Measurements from ENCODE around the gene SSC4D.
"Not testable (repeated sequence)": the region's sequence is repeated elsewhere in the genome, so short reads cannot be mapped to it uniquely, and the experiment has no call there.

The SSC4D gene

GRCh38 chr7:76387789-76388188, 21.7 kb downstream of the SSC4D start:
- H3K36me3 ChIP-seq (ENCODE audit: control insufficient read depth in 4 of 4, insufficient read depth in 4 of 4, low read length in 3 of 4); H3K4me3 ChIP-seq (ENCODE audit: control insufficient read depth in 1 of 7, extremely low read depth in 1 of 7, insufficient read depth in 4 of 7, low read depth in 2 of 7, low read length in 6 of 7); H3K9me3 ChIP-seq (ENCODE audit: control extremely low read depth in 1 of 5, control insufficient read depth in 4 of 5, insufficient read depth in 2 of 5, low read depth in 1 of 5, low read length in 4 of 5); DNase-seq; H3K27me3 ChIP-seq (replicated peaks in 2 of 5; ENCODE audit: control insufficient read depth in 4 of 5, insufficient read depth in 5 of 5, low read length in 4 of 5); POLR2A ChIA-PET; H3K27ac ChIP-seq (ENCODE audit: insufficient read depth in 1 of 2, low read depth in 1 of 2, low read length in 2 of 2, poor library complexity in 1 of 2, severe bottlenecking in 2 of 2): not testable (repeated sequence)
- peaks cover 0 to 16% (median 12%) of the 10 kb centered on the region in 4 experiments for H3K4me1 ChIP-seq (ENCODE audit: control extremely low read depth in 1 of 4, control insufficient read depth in 4 of 4, insufficient read depth in 4 of 4, low read length in 3 of 4)
- CTCF ChIA-PET: interaction anchor here (0.9 to 2.0 kb wide), 3 partner anchors 23 to 32 kb away, joined by 3 to 5 read pairs (median 4); no protein-coding TSS in a partner anchor
- 96% methylated on average over 5 of the region's 6 CpGs for whole genome bisulfite sequencing (ENCODE audit: insufficient coverage)

DNA sequence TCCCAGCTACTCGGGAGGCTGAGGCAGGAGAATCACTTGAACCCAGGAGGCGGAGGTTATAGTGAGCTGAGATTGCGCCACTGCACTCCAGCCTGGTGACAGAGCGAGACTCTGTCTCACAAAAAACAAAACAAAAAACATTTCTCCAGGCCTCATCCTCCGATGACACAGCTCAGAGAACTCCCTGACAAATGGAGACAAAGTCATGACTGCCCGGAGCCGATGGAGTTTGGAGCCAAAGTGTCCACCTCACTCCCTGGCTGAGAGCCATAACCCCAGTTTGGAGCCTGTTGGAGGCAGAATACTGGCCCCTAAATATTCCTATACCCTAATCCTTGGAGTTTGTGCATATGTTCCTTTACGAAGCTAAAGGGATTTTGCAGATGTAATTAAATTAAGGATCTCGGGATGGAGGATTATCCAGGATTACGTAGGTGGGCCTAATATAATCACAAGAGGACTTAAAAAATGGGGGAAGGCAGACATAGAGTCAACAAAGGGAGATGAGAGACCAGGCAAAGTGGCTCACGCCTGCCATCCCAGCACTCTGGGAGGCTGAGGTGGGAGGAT, 22.7 kb downstream of the SSC4D start:
- no peaks in the 10 kb centered on the region for H3K36me3 ChIP-seq (ENCODE audit: control insufficient read depth in 4 of 4, insufficient read depth in 4 of 4, low read length in 3 of 4)
- H3K9me3 ChIP-seq (ENCODE audit: control extremely low read depth in 1 of 5, control insufficient read depth in 4 of 5, insufficient read depth in 2 of 5, low read depth in 1 of 5, low read length in 4 of 5): no peaks in the 10 kb centered on the region
- H3K27ac ChIP-seq (ENCODE audit: insufficient read depth in 1 of 2, low read depth in 1 of 2, low read length in 2 of 2, poor library complexity in 1 of 2, severe bottlenecking in 2 of 2): no peak overlapping the region
- ChIA-PET POLR2A (interaction anchor here (0.7 kb wide), 1 partner anchor 73 kb away, joined by 7 read pairs; no protein-coding TSS in a partner anchor), CTCF (interaction anchor here (1.0 to 3.0 kb wide), 4 partner anchors 22 to 31 kb away, joined by 3 to 8 read pairs (median 5); no protein-coding TSS in a partner anchor)
- no peak overlapping the region for H3K4me3 ChIP-seq (ENCODE audit: control insufficient read depth in 1 of 7, extremely low read depth in 1 of 7, insufficient read depth in 4 of 7, low read depth in 2 of 7, low read length in 6 of 7)
- no peak for DNase-seq
- 85% methylated on average over 8 of the region's 11 CpGs for WGBS (ENCODE audit: insufficient coverage)
- H3K27me3 ChIP-seq (replicated peaks in 2 of 5; ENCODE audit: control insufficient read depth in 4 of 5, insufficient read depth in 5 of 5, low read length in 4 of 5): no peaks in the 10 kb centered on the region
- peaks cover 0 to 11% (median 8%) of the 10 kb centered on the region in 4 experiments for H3K4me1 ChIP-seq (ENCODE audit: control extremely low read depth in 1 of 4, control insufficient read depth in 4 of 4, insufficient read depth in 4 of 4, low read length in 3 of 4)

DNA sequence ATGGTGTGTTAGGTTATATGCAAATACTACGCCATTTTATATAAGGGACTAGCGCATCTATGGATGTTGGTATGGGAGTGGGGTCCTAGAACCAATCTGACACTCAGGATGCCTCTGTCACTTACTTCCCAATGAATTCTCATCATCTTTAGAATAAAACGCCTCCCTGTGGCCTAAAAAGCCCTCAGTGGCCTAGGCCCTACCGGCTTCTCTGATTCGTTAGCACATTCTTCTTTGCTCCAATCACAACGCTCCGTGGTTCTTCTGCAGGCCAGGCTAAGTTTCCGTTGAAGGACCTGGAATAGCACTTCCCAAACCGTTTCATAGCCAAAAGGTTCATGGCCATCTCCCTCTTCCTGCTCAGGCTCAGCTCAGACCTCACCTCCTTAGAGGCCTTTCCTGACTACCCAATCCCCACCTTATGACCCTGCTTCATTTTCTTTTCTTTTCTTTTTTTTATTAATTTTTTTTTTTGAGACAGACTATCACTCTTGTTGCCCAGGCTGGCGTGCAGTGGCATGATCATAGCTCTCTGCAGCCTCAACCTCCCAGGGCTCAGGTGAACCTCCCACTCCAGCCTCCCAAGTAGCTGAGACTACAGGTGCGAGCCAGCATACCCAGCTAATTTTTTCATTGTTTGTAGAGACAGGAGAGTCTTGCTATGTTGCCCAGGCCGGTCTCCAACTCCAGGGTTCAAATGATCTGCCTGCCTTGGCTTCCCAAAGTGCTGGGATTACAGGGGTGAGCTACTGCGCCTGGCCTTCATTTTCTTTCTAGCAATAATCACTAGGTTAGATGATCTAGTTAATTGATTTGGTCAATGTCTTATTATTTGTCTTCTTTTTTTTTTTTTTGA, 26.2 kb downstream of the SSC4D start:
- DNase-seq: peak in 1 of 3 donors; percentile 17
- no peak overlapping the region for H3K4me3 ChIP-seq (ENCODE audit: control insufficient read depth in 1 of 7, extremely low read depth in 1 of 7, insufficient read depth in 4 of 7, low read depth in 2 of 7, low read length in 6 of 7)
- ChIA-PET CTCF (no interaction called here), POLR2A (no interaction called here)
- no peaks in the 10 kb centered on the region for H3K36me3 ChIP-seq (ENCODE audit: control insufficient read depth in 4 of 4, insufficient read depth in 4 of 4, low read length in 3 of 4)
- peak overlapping the region in 1 of 2 experiments; percentile 30 for H3K27ac ChIP-seq (ENCODE audit: insufficient read depth in 1 of 2, low read depth in 1 of 2, low read length in 2 of 2, poor library complexity in 1 of 2, severe bottlenecking in 2 of 2)
- peaks cover 3 to 23% (median 18%) of the 10 kb centered on the region in 4 experiments for H3K4me1 ChIP-seq (ENCODE audit: control extremely low read depth in 1 of 4, control insufficient read depth in 4 of 4, insufficient read depth in 4 of 4, low read length in 3 of 4)
- H3K9me3 ChIP-seq (ENCODE audit: control extremely low read depth in 1 of 5, control insufficient read depth in 4 of 5, insufficient read depth in 2 of 5, low read depth in 1 of 5, low read length in 4 of 5): no peaks in the 10 kb centered on the region
- H3K27me3 ChIP-seq (replicated peaks in 2 of 5; ENCODE audit: control insufficient read depth in 4 of 5, insufficient read depth in 5 of 5, low read length in 4 of 5): no peaks in the 10 kb centered on the region
- 84% methylated on average over 10 of the region's 13 CpGs for WGBS (ENCODE audit: insufficient coverage)

GRCh38 chr7:76381814-76382213, 27.7 kb downstream of the SSC4D start:
- DNase-seq: no peak
- no peaks in the 10 kb centered on the region for H3K36me3 ChIP-seq (ENCODE audit: control insufficient read depth in 4 of 4, insufficient read depth in 4 of 4, low read length in 3 of 4)
- H3K4me3 ChIP-seq (ENCODE audit: control insufficient read depth in 1 of 7, extremely low read depth in 1 of 7, insufficient read depth in 4 of 7, low read depth in 2 of 7, low read length in 6 of 7): no peak overlapping the region
- no peaks in the 10 kb centered on the region for H3K9me3 ChIP-seq (ENCODE audit: control extremely low read depth in 1 of 5, control insufficient read depth in 4 of 5, insufficient read depth in 2 of 5, low read depth in 1 of 5, low read length in 4 of 5)
- H3K27me3 ChIP-seq (replicated peaks in 2 of 5; ENCODE audit: control insufficient read depth in 4 of 5, insufficient read depth in 5 of 5, low read length in 4 of 5): no peaks in the 10 kb centered on the region
- ChIA-PET CTCF (no interaction called here), POLR2A (interaction anchor here (0.6 kb wide), 1 partner anchor 66 kb away, joined by 3 read pairs; no protein-coding TSS in a partner anchor)
- peaks cover 3 to 31% (median 19%) of the 10 kb centered on the region in 4 experiments for H3K4me1 ChIP-seq (ENCODE audit: control extremely low read depth in 1 of 4, control insufficient read depth in 4 of 4, insufficient read depth in 4 of 4, low read length in 3 of 4)
- no CpG with 5 or more reads among the region's 7 CpGs for WGBS (ENCODE audit: insufficient coverage)
- H3K27ac ChIP-seq (ENCODE audit: insufficient read depth in 1 of 2, low read depth in 1 of 2, low read length in 2 of 2, poor library complexity in 1 of 2, severe bottlenecking in 2 of 2): no peak overlapping the region

DNA sequence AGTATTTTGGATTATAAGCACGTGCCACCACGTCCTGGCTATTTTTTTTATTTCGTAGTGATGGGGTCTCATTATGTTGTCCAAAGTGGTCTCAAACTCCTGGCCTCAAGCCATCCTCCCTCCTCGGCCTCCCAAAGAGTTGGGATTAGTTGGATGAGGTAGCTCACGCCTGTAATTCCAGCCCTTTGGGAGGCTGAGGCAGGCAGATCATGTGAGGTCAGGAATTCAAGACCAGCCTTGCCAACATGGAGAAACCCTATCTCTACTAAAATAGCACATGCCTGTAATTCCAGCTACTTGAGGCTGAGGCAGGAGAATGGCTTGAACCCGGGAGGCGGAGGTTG, 28.9 kb downstream of the SSC4D start:
- ChIA-PET POLR2A (no interaction called here), CTCF (no interaction called here)
- Histone ChIP-seq H3K9me3 (ENCODE audit: control extremely low read depth in 1 of 5, control insufficient read depth in 4 of 5, insufficient read depth in 2 of 5, low read depth in 1 of 5, low read length in 4 of 5) (no peaks in the 10 kb centered on the region), H3K4me3 (ENCODE audit: control insufficient read depth in 1 of 7, extremely low read depth in 1 of 7, insufficient read depth in 4 of 7, low read depth in 2 of 7, low read length in 6 of 7) (peak overlapping the region in 3 of 7 experiments; percentile 44 to 76 (median 68)), H3K27ac (ENCODE audit: insufficient read depth in 1 of 2, low read depth in 1 of 2, low read length in 2 of 2, poor library complexity in 1 of 2, severe bottlenecking in 2 of 2) (peak overlapping the region in 1 of 2 experiments; percentile 85), H3K4me1 (ENCODE audit: control extremely low read depth in 1 of 4, control insufficient read depth in 4 of 4, insufficient read depth in 4 of 4, low read length in 3 of 4) (peaks cover 3 to 31% (median 19%) of the 10 kb centered on the region in 4 experiments), H3K36me3 (ENCODE audit: control insufficient read depth in 4 of 4, insufficient read depth in 4 of 4, low read length in 3 of 4) (no peaks in the 10 kb centered on the region), H3K27me3 (replicated peaks in 2 of 5; ENCODE audit: control insufficient read depth in 4 of 5, insufficient read depth in 5 of 5, low read length in 4 of 5) (no peaks in the 10 kb centered on the region)
- WGBS (ENCODE audit: insufficient coverage): 92% methylated on average over 5 of the region's 7 CpGs
- DNase-seq: no peak

GRCh38 chr7:76377186-76377918, 32.1 kb downstream of the SSC4D start:
- Histone ChIP-seq H3K4me3 (ENCODE audit: control insufficient read depth in 1 of 7, extremely low read depth in 1 of 7, insufficient read depth in 4 of 7, low read depth in 2 of 7, low read length in 6 of 7) (no peak overlapping the region), H3K9me3 (ENCODE audit: control extremely low read depth in 1 of 5, control insufficient read depth in 4 of 5, insufficient read depth in 2 of 5, low read depth in 1 of 5, low read length in 4 of 5) (no peaks in the 10 kb centered on the region), H3K27ac (ENCODE audit: insufficient read depth in 1 of 2, low read depth in 1 of 2, low read length in 2 of 2, poor library complexity in 1 of 2, severe bottlenecking in 2 of 2) (no peak overlapping the region), H3K27me3 (replicated peaks in 2 of 5; ENCODE audit: control insufficient read depth in 4 of 5, insufficient read depth in 5 of 5, low read length in 4 of 5) (no peaks in the 10 kb centered on the region), H3K4me1 (ENCODE audit: control extremely low read depth in 1 of 4, control insufficient read depth in 4 of 4, insufficient read depth in 4 of 4, low read length in 3 of 4) (peaks cover 3 to 44% (median 28%) of the 10 kb centered on the region in 4 experiments), H3K36me3 (ENCODE audit: control insufficient read depth in 4 of 4, insufficient read depth in 4 of 4, low read length in 3 of 4) (no peaks in the 10 kb centered on the region)
- WGBS (ENCODE audit: insufficient coverage): 95% methylated on average over 7 of the region's 9 CpGs
- ChIA-PET CTCF (interaction anchor here (1.4 to 1.5 kb wide), 2 partner anchors 11 to 12 kb away, joined by 3 to 5 read pairs; no protein-coding TSS in a partner anchor), POLR2A (no interaction called here)
- DNase-seq: no peak
